Activated CD4-positive, alpha-beta T cell treated with anti-CD3 and anti-CD28 coated beads for 36 hours (primary cell): ENCODE measurements around the gene HS6ST1. TPM values are rescaled to one million over a fixed set of nuclear protein-coding genes. Genes with fewer than 3 reads are reported as not detected.
A peak's percentile ranks its signal among the peaks of the same experiment; 100 is the strongest.

Experiments used
- ATAC-seq: fragments of 200-7000 bp; cut with Tn5 transposase; one replicate; pipeline ENCODE4 v1.10.0; 2021; ENCODE audit warnings: mild to moderate bottlenecking, moderate library complexity
- CTCF ChIA-PET: fragments of 350-600 bp; sonication (Branson Sonifier 250); formaldehyde crosslinking; loops from one replicate; lab custom pipeline; 2021; ENCODE audit warnings: antibody characterized with exemption; lab: Charles Lee
- POLR2A ChIA-PET: fragments of 350-600 bp; sonication (Branson Sonifier 250); formaldehyde crosslinking; loops from one replicate; lab custom pipeline; 2021; ENCODE audit warnings: antibody characterized with exemption, inconsistent platforms; lab: Charles Lee
- DNase-seq: peaks from one replicate; pipeline ENCODE4 v3.0.0-alpha.2; 2020
- H3K27ac Mint-ChIP-seq: one replicate; pipeline ENCODE4 v1.8.0; 2021; ENCODE audit warnings: mixed read lengths
- H3K27me3 Mint-ChIP-seq: one replicate; pipeline ENCODE4 v1.8.0; 2021; ENCODE audit warnings: mixed read lengths
- H3K36me3 Mint-ChIP-seq: one replicate; pipeline ENCODE4 v1.8.0; 2021; ENCODE audit warnings: low read depth, mixed read lengths
- H3K4me1 Mint-ChIP-seq: one replicate; pipeline ENCODE4 v1.8.0; 2021; ENCODE audit warnings: mixed read lengths
- H3K4me3 Mint-ChIP-seq: one replicate; pipeline ENCODE4 v1.8.0; 2021; ENCODE audit warnings: mild to moderate bottlenecking, moderate library complexity, mixed read lengths
- H3K9me3 Mint-ChIP-seq: one replicate; pipeline ENCODE4 v1.8.0; 2021; ENCODE audit warnings: low read depth, mixed read lengths
- intact Hi-C, 2 experiments: fragments of 100-400 bp; cut with DNase I in 1 of 2; cut with micrococcal nuclease in 1 of 2; formaldehyde crosslinking; loops; one replicate each; pipeline versions ENCODE4 v1.14.2 to v1.15.1; 2022 to 2024; cut with DNase I, micrococcal nuclease
- total RNA-seq, 2 experiments: library from RNA; stranded (reverse); gene quantifications; one replicate each; pipeline ENCODE4 v1.2.3, GENCODE V29; 2021

Gene HS6ST1
- total RNA-seq, 2 experiments from 2014 or later = 12.8 to 13.8 TPM

GRCh38 chr2:128313091-128313836 lies 5.4 kb downstream of the HS6ST1 start:
- intact Hi-C loops = loop anchor here in 1 of 2 experiments (10.0 kb wide), 1 partner anchor 138 kb away; no protein-coding TSS in a partner anchor
- peak; percentile 24 for ATAC-seq
- Mint-ChIP-seq H3K9me3 (no peaks in the 10 kb centered on the region), H3K36me3 (peaks cover 13% of the 10 kb centered on the region), H3K27me3 (no peaks in the 10 kb centered on the region), H3K4me1 (peaks cover 43% of the 10 kb centered on the region), H3K4me3 (no peak overlapping the region), H3K27ac (no peak overlapping the region)
- DNase-seq = peak; percentile 27
- ChIA-PET POLR2A (interaction anchor here (0.6 kb wide), 1 partner anchor 460 kb away, joined by 9 read pairs; no protein-coding TSS in a partner anchor), CTCF (no interaction called here)

- peak; percentile 1 for DNase-seq
- intact Hi-C loops = loop anchor here in 1 of 2 experiments (10.0 kb wide), 1 partner anchor 138 kb away; no protein-coding TSS in a partner anchor
- H3K36me3 Mint-ChIP-seq = peaks cover 13% of the 10 kb centered on the region
- ChIA-PET CTCF (interaction anchor here (0.7 kb wide), 1 partner anchor 12 kb away, joined by 3 read pairs; no protein-coding TSS in a partner anchor), POLR2A (interaction anchor here (0.6 kb wide), 1 partner anchor 459 kb away, joined by 9 read pairs; no protein-coding TSS in a partner anchor)
- no peak overlapping the region for H3K27ac Mint-ChIP-seq
- peaks cover 44% of the 10 kb centered on the region for H3K4me1 Mint-ChIP-seq
- H3K4me3 Mint-ChIP-seq = no peak overlapping the region
- H3K27me3 Mint-ChIP-seq = no peaks in the 10 kb centered on the region
- ATAC-seq = no peak
- H3K9me3 Mint-ChIP-seq = no peaks in the 10 kb centered on the region
Measured at GRCh38 chr2:128312411-128312810, 6.3 kb downstream of the HS6ST1 start.

DNA sequence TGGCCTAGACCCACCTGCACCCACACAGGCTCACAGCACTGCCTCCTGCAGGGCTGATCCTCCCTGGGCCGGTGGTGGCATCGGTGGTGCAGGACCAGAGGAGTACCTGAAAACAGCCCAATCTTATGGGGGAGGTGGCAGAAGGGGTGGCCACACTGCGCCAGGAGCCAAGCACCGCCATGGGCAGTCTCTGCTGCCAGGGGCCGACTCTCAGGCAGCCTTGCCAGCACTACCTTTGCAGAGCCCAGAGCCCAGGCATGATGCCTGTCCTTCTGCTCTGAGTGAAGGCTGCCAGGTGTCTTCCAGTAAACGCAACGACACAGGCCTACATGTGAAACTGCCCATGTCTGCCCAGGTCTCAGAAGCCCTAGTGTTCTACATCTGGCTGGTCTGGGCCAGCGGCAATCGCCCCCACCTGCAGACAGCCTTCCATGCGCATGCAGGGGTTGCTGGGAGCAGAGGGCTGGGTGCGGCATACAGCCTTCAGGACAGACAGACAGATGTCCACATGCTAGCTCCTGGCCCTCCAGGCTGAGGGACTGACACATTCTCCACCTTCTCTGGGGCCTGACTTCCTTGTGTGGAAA lies 6.8 kb downstream of the HS6ST1 start:
- no peaks in the 10 kb centered on the region for H3K9me3 Mint-ChIP-seq
- intact Hi-C loops = loop anchor here in 1 of 2 experiments (10.0 kb wide), 1 partner anchor 137 kb away; no protein-coding TSS in a partner anchor
- H3K27ac Mint-ChIP-seq = no peak overlapping the region
- H3K36me3 Mint-ChIP-seq = peaks cover 13% of the 10 kb centered on the region
- H3K27me3 Mint-ChIP-seq = no peaks in the 10 kb centered on the region
- peaks cover 44% of the 10 kb centered on the region for H3K4me1 Mint-ChIP-seq
- ChIA-PET POLR2A (no interaction called here), CTCF (no interaction called here)
- DNase-seq (peak; percentile 2), ATAC-seq (no peak)
- no peak overlapping the region for H3K4me3 Mint-ChIP-seq

GRCh38 chr2:128311216-128311754 lies 7.4 kb downstream of the HS6ST1 start:
- Mint-ChIP-seq H3K27me3 (no peaks in the 10 kb centered on the region), H3K9me3 (no peaks in the 10 kb centered on the region), H3K4me1 (peaks cover 38% of the 10 kb centered on the region), H3K27ac (no peak overlapping the region), H3K36me3 (peaks cover 13% of the 10 kb centered on the region), H3K4me3 (no peak overlapping the region)
- DNase-seq (peak; percentile 4), ATAC-seq (no peak)
- ChIA-PET CTCF (no interaction called here), POLR2A (no interaction called here)
- intact Hi-C loops = loop anchor here in 1 of 2 experiments (10.0 kb wide), 1 partner anchor 136 kb away; no protein-coding TSS in a partner anchor

- intact Hi-C loops = loop anchor here in 1 of 2 experiments (10.0 kb wide), 1 partner anchor 136 kb away; no protein-coding TSS in a partner anchor
- H3K4me3 Mint-ChIP-seq = no peak overlapping the region
- H3K36me3 Mint-ChIP-seq = peaks cover 13% of the 10 kb centered on the region
- ChIA-PET CTCF (no interaction called here), POLR2A (no interaction called here)
- H3K27me3 Mint-ChIP-seq = no peaks in the 10 kb centered on the region
- no peaks in the 10 kb centered on the region for H3K9me3 Mint-ChIP-seq
- DNase-seq = peak; percentile 3
- H3K4me1 Mint-ChIP-seq = peaks cover 35% of the 10 kb centered on the region
- H3K27ac Mint-ChIP-seq = no peak overlapping the region
- ATAC-seq = no peak
Measured at GRCh38 chr2:128310761-128311160, 7.9 kb downstream of the HS6ST1 start.

- Mint-ChIP-seq H3K36me3 (peaks cover 8% of the 10 kb centered on the region), H3K9me3 (no peaks in the 10 kb centered on the region), H3K4me3 (no peak overlapping the region), H3K4me1 (peaks cover 30% of the 10 kb centered on the region), H3K27me3 (no peaks in the 10 kb centered on the region), H3K27ac (no peak overlapping the region)
- ChIA-PET POLR2A (no interaction called here), CTCF (no interaction called here)
- intact Hi-C loops = loop anchor here in 1 of 2 experiments (10.0 kb wide), 1 partner anchor 135 kb away; no protein-coding TSS in a partner anchor
- DNase-seq (peak; percentile 1), ATAC-seq (no peak)
Measured at GRCh38 chr2:128310094-128310716, 8.5 kb downstream of the HS6ST1 start.

GRCh38 chr2:128309280-128310093 lies 9.2 kb downstream of the HS6ST1 start:
- H3K4me3 Mint-ChIP-seq = no peak overlapping the region
- peaks cover 5% of the 10 kb centered on the region for H3K36me3 Mint-ChIP-seq
- ATAC-seq (no peak), DNase-seq (no peak)
- H3K4me1 Mint-ChIP-seq = peaks cover 25% of the 10 kb centered on the region
- H3K27ac Mint-ChIP-seq = no peak overlapping the region
- H3K27me3 Mint-ChIP-seq = no peaks in the 10 kb centered on the region
- no peaks in the 10 kb centered on the region for H3K9me3 Mint-ChIP-seq
- ChIA-PET POLR2A (no interaction called here), CTCF (no interaction called here)
- intact Hi-C loops = loop anchor here in 1 of 2 experiments (10.0 kb wide), 1 partner anchor 135 kb away; no protein-coding TSS in a partner anchor

DNA sequence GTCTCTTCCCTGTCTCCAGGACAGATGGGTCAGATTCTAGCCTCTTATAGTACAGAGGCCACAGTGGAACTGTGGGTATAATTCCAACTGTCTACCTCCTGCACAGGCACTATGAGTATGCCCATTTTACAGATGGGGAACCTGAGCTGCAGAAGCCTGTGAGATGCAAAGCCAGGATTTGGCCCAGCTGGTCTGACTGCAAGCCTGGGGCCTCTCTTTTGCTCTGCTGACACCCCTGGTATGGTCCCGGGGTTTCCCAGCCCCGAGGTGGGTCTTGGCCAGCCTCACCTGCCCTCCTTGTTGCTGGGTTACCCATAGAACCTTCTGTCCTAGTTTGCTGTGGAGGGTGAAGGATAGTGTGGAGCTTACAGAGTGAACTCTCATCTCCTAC lies 9.8 kb downstream of the HS6ST1 start:
- ChIA-PET CTCF (no interaction called here), POLR2A (no interaction called here)
- Mint-ChIP-seq H3K27me3 (no peaks in the 10 kb centered on the region), H3K27ac (no peak overlapping the region), H3K4me3 (no peak overlapping the region), H3K9me3 (no peaks in the 10 kb centered on the region), H3K4me1 (peaks cover 19% of the 10 kb centered on the region), H3K36me3 (peaks cover 2% of the 10 kb centered on the region)
- ATAC-seq = no peak
- DNase-seq = no peak
- intact Hi-C loops = no loop called here

DNA sequence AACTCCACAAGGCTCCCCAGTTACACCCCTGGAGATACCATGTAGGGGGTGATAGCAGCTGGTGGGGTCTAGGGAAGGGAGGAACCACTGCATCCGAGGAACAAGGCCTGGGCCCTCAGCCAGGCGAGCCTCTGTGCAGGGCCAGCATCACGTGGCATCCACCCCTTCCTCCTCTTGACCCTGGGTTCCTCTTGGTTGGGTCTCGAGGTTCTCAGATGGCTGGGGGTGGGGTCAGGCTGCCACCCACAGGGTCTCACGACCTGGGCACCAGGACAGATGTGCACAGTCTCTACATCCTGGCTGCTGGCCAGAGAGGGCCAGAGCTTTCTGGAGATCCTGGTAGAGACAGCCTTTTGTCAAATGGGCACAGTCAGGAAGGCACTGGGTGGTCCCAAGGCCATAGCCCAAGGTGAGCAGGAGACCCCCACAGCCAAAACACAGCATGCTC lies 10.4 kb downstream of the HS6ST1 start:
- intact Hi-C loops = no loop called here
- Mint-ChIP-seq H3K27me3 (no peaks in the 10 kb centered on the region), H3K9me3 (no peaks in the 10 kb centered on the region), H3K4me3 (no peak overlapping the region), H3K4me1 (peaks cover 14% of the 10 kb centered on the region), H3K27ac (no peak overlapping the region), H3K36me3 (peaks cover 2% of the 10 kb centered on the region)
- POLR2A ChIA-PET = no interaction called here
- CTCF ChIA-PET = no interaction called here
- ATAC-seq = no peak
- DNase-seq = no peak

GRCh38 chr2:128307595-128307994 lies 11.1 kb downstream of the HS6ST1 start:
- ATAC-seq = no peak
- Mint-ChIP-seq H3K4me1 (peaks cover 9% of the 10 kb centered on the region), H3K9me3 (no peaks in the 10 kb centered on the region), H3K27me3 (no peaks in the 10 kb centered on the region), H3K36me3 (no peaks in the 10 kb centered on the region), H3K27ac (no peak overlapping the region), H3K4me3 (no peak overlapping the region)
- intact Hi-C loops = no loop called here
- ChIA-PET CTCF (no interaction called here), POLR2A (no interaction called here)
- no peak for DNase-seq
